Measurements from ENCODE around the gene PTGER3. TPM values are rescaled to one million over a fixed set of nuclear protein-coding genes. Genes with fewer than 3 reads are reported as not detected.
"Not testable (repeated sequence)": the region's sequence is repeated elsewhere in the genome, so short reads cannot be mapped to it uniquely, and the experiment has no call there.

Gene PTGER3
- total and polyA plus RNA-seq, 10 of the 15 experiments (the other 5 are each of a cell fraction or from before 2014, with no cell fraction given): under 0.01 to 0.04 (median 0.02) TPM; not detected in 7

GRCh38 chr1:70940398-70940797 lies 107.2 kb downstream of the PTGER3 start:
- H4K20me1 ChIP-seq (ENCODE audit: control insufficient read depth, insufficient read depth); CTCF ChIA-PET; BruUV-seq (replicated peaks); H3K9ac ChIP-seq (ENCODE audit: control insufficient read depth, insufficient read depth, low read length); H3K4me2 ChIP-seq (ENCODE audit: control insufficient read depth, insufficient read depth); FAIRE-seq; H2AFZ ChIP-seq (ENCODE audit: control insufficient read depth, low read depth, low read length); H3K4me3 ChIP-seq; H3K4me1 ChIP-seq (ENCODE audit: control insufficient read depth, insufficient read depth, low read length); ATAC-seq; RAD21 ChIA-PET (ENCODE audit: unreplicated experiment); H3K27ac ChIP-seq (ENCODE audit: control insufficient read depth, insufficient read depth); H3K79me2 ChIP-seq (ENCODE audit: control insufficient read depth, insufficient read depth, low read length); SMC1A ChIA-PET (ENCODE audit: uncharacterized antibody, unreplicated experiment); H3K27me3 ChIP-seq (replicated peaks in 1 of 2; ENCODE audit: control insufficient read depth in 2 of 2, insufficient read depth in 2 of 2, low read length in 1 of 2); DNase-seq (ENCODE audit: low read depth, low spot score); in situ Hi-C loops (cut with MboI); H3K9me3 ChIP-seq (replicated peaks; ENCODE audit: control insufficient read depth, insufficient read depth, low read length); intact Hi-C loops (cut with micrococcal nuclease; ENCODE audit: unreplicated experiment); H3K36me3 ChIP-seq (ENCODE audit: control insufficient read depth in 2 of 2, insufficient read depth in 2 of 2, low read length in 1 of 2); POLR2A ChIA-PET: not testable (repeated sequence)
- WGBS (ENCODE audit: insufficient coverage, insufficient replicate concordance, low lambda C conversion rate, missing lambda C conversion rate): 0% methylated on average over 2 of the region's 2 CpGs

- Histone ChIP-seq H2AFZ (ENCODE audit: control insufficient read depth, low read depth, low read length) (no peak overlapping the region), H3K36me3 (ENCODE audit: control insufficient read depth in 2 of 2, insufficient read depth in 2 of 2, low read length in 1 of 2) (no peaks in the 10 kb centered on the region), H3K79me2 (ENCODE audit: control insufficient read depth, insufficient read depth, low read length) (no peaks in the 10 kb centered on the region), H3K27ac (ENCODE audit: control insufficient read depth, insufficient read depth) (no peak overlapping the region), H3K9ac (ENCODE audit: control insufficient read depth, insufficient read depth, low read length) (no peak overlapping the region), H3K4me2 (ENCODE audit: control insufficient read depth, insufficient read depth) (no peak overlapping the region), H3K4me1 (ENCODE audit: control insufficient read depth, insufficient read depth, low read length) (no peaks in the 10 kb centered on the region), H4K20me1 (ENCODE audit: control insufficient read depth, insufficient read depth) (no peaks in the 10 kb centered on the region), H3K9me3 (replicated peaks; ENCODE audit: control insufficient read depth, insufficient read depth, low read length) (no peaks in the 10 kb centered on the region; the same call in 2 of the 3 replicates), H3K27me3 (replicated peaks in 1 of 2; ENCODE audit: control insufficient read depth in 2 of 2, insufficient read depth in 2 of 2, low read length in 1 of 2) (no peaks in the 10 kb centered on the region), H3K4me3 (no peak overlapping the region)
- SMC1A ChIA-PET (ENCODE audit: uncharacterized antibody, unreplicated experiment): no interaction called here
- in situ Hi-C loops (cut with MboI): no loop called here
- WGBS (ENCODE audit: insufficient coverage, insufficient replicate concordance, low lambda C conversion rate, missing lambda C conversion rate): 34% methylated on average over 5 of the region's 5 CpGs
- ATAC-seq (no peak), FAIRE-seq (no peak), DNase-seq (ENCODE audit: low read depth, low spot score) (no peak)
- RAD21 ChIA-PET (ENCODE audit: unreplicated experiment): no interaction called here
- CTCF ChIA-PET: no interaction called here
- BruUV-seq (replicated peaks): no TSS peak
- intact Hi-C loops (cut with micrococcal nuclease; ENCODE audit: unreplicated experiment): no loop called here
- POLR2A ChIA-PET: no interaction called here
- TF ChIP-seq TAF1 (IDR thresholded peaks at IDR 0.05; ENCODE audit: borderline replicate concordance, low read depth, low read length): no peak
- TF ChIP-seq EZH2 (IDR thresholded peaks at IDR 0.05; ENCODE audit: borderline replicate concordance, control insufficient read depth, low read depth, low read length): no peak
- TF ChIP-seq MTA3 (IDR thresholded peaks at IDR 0.05; ENCODE audit: borderline replicate concordance, low read length): no peak
- TF ChIP-seq FOXM1 (IDR thresholded peaks at IDR 0.05; ENCODE audit: low read depth, low read length): no peak
- no peak for TF ChIP-seq SUPT20H (IDR thresholded peaks at IDR 0.05; ENCODE audit: borderline replicate concordance, control insufficient read depth, low read depth, low read length)
- no peak for TF ChIP-seq HDAC2 (IDR thresholded peaks at IDR 0.05)
- no peak for TF ChIP-seq ATF3 (IDR thresholded peaks at IDR 0.05; ENCODE audit: borderline replicate concordance, extremely low read depth, low read depth, low read length)
- TF ChIP-seq CREM (IDR thresholded peaks at IDR 0.05; ENCODE audit: low read depth): no peak
- no peak for TF ChIP-seq PAX5 (IDR thresholded peaks at IDR 0.05; ENCODE audit: borderline replicate concordance, low read depth, low read length)
- no peak for TF ChIP-seq SREBF2 (IDR thresholded peaks at IDR 0.05; ENCODE audit: low read length)
- TF ChIP-seq JUNB (IDR thresholded peaks at IDR 0.05): no peak
- TF ChIP-seq ZNF384 (IDR thresholded peaks at IDR 0.05; ENCODE audit: borderline replicate concordance, low read depth, low read length): no peak
- TF ChIP-seq NKRF (conservative IDR thresholded peaks at IDR 0.05): no peak
These were observed 113.2 kb downstream of the PTGER3 start for GRCh38 chr1:70934194-70934961.

Measured in GM12878 (cell line).